GM23338 (cell line): ENCODE measurements around the gene NXPH4.

Source experiments
- CREB1 ChIP-seq: fragments of 250-450 bp; sonication (Bioruptor Pico); IDR thresholded peaks from 2 replicates; pipeline ENCODE4 v1.5.0; 2020; ENCODE audit warnings: low read depth, mild to moderate bottlenecking, moderate library complexity
- EZH2 ChIP-seq: fragments of 200-600 bp; sonication (generic); IDR thresholded peaks from one replicate; pipeline ENCODE4 v1.8.0; 2017; ENCODE audit warnings: antibody characterized with exemption, mild to moderate bottlenecking, low read depth; ENCODE audit not compliant: unreplicated experiment
- EZH2phosphoT487 ChIP-seq: fragments of 200-600 bp; sonication (generic); IDR thresholded peaks from one replicate; pipeline ENCODE4 v1.8.1; 2018; ENCODE audit warnings: antibody characterized with exemption; ENCODE audit not compliant: unreplicated experiment
- JUNB ChIP-seq: IDR thresholded peaks from one replicate; pipeline ENCODE4 v1.6.1; 2016; ENCODE audit warnings: antibody characterized with exemption; ENCODE audit not compliant: unreplicated experiment
- NANOG ChIP-seq: IDR thresholded peaks from 2 replicates; pipeline ENCODE4 v1.6.1; 2016; ENCODE audit warnings: antibody characterized with exemption, borderline replicate concordance
- POLR2AphosphoS5 ChIP-seq: IDR thresholded peaks from 2 replicates; pipeline ENCODE4 v1.6.1; 2016; ENCODE audit warnings: antibody characterized with exemption, low read depth
- STAT1 ChIP-seq: IDR thresholded peaks from one replicate; pipeline ENCODE4 v1.6.1; 2016; ENCODE audit warnings: antibody characterized with exemption; ENCODE audit not compliant: unreplicated experiment
- ZNF114 ChIP-seq: fragments of 250-450 bp; sonication (Bioruptor Pico); IDR thresholded peaks from 2 replicates; pipeline ENCODE4 v1.5.0; 2020; ENCODE audit warnings: mild to moderate bottlenecking, moderate library complexity
- ZNF331 ChIP-seq: fragments of 250-450 bp; sonication (Bioruptor Pico); IDR thresholded peaks from 2 replicates; pipeline ENCODE4 v1.5.0; 2020; ENCODE audit warnings: low read depth, mild to moderate bottlenecking, moderate library complexity
- TF ChIP-seq, protein P1 (sequence below), 2 experiments: fragments of 200-600 bp in 1 of 2; sonication (generic) in 1 of 2; conservative IDR thresholded peaks; 2 replicates each; pipeline versions ENCODE4 v1.5.1 to v1.6.1; 2016 to 2017; ENCODE audit warnings: antibody characterized with exemption in 2 of 2, low read depth in 2 of 2, mild to moderate bottlenecking in 2 of 2, moderate library complexity in 1 of 2
- TF ChIP-seq, protein P2 (sequence below): IDR thresholded peaks from one replicate; pipeline ENCODE4 v1.6.1; 2018; ENCODE audit warnings: antibody characterized with exemption; ENCODE audit not compliant: unreplicated experiment
- TF ChIP-seq, protein P3 (sequence below): fragments of 250-450 bp; sonication (Bioruptor Pico); IDR thresholded peaks from 2 replicates; pipeline ENCODE4 v1.5.0; 2020; ENCODE audit warnings: mild to moderate bottlenecking, moderate library complexity
- TF ChIP-seq, protein P4 (sequence below): IDR thresholded peaks from 2 replicates; pipeline ENCODE4 v1.6.1; 2016; ENCODE audit warnings: antibody characterized with exemption

DNA sequence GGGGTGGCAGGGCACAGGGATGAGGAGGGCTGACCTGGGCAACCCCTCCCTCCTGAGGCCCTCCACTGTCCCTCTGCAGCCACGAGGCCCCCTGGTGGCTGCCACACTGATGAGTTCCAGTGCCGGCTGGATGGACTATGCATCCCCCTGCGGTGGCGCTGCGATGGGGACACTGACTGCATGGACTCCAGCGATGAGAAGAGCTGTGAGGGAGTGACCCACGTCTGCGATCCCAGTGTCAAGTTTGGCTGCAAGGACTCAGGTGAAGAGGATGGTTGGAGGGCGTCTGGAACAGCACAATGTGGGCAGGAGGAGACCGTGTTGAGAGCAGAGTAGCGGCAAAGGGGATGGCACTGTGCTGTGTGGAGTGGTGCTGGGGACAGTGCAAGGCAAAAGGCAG, 43.5 kb upstream of the NXPH4 start:
- TF ChIP-seq, protein P1, sequence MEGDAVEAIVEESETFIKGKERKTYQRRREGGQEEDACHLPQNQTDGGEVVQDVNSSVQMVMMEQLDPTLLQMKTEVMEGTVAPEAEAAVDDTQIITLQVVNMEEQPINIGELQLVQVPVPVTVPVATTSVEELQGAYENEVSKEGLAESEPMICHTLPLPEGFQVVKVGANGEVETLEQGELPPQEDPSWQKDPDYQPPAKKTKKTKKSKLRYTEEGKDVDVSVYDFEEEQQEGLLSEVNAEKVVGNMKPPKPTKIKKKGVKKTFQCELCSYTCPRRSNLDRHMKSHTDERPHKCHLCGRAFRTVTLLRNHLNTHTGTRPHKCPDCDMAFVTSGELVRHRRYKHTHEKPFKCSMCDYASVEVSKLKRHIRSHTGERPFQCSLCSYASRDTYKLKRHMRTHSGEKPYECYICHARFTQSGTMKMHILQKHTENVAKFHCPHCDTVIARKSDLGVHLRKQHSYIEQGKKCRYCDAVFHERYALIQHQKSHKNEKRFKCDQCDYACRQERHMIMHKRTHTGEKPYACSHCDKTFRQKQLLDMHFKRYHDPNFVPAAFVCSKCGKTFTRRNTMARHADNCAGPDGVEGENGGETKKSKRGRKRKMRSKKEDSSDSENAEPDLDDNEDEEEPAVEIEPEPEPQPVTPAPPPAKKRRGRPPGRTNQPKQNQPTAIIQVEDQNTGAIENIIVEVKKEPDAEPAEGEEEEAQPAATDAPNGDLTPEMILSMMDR (conservative IDR thresholded peaks at IDR 0.05; ENCODE audit: low read depth in 2 of 2) = peak; percentile 73 to 90
- TF ChIP-seq EZH2phosphoT487 (no peak), ZNF114 (no peak), EZH2 (no peak), CREB1 (no peak), POLR2AphosphoS5 (no peak), STAT1 (no peak), JUNB (no peak), NANOG (no peak), ZNF331 (CRISPR knock-in tag) (no peak)
- TF ChIP-seq, protein P2, sequence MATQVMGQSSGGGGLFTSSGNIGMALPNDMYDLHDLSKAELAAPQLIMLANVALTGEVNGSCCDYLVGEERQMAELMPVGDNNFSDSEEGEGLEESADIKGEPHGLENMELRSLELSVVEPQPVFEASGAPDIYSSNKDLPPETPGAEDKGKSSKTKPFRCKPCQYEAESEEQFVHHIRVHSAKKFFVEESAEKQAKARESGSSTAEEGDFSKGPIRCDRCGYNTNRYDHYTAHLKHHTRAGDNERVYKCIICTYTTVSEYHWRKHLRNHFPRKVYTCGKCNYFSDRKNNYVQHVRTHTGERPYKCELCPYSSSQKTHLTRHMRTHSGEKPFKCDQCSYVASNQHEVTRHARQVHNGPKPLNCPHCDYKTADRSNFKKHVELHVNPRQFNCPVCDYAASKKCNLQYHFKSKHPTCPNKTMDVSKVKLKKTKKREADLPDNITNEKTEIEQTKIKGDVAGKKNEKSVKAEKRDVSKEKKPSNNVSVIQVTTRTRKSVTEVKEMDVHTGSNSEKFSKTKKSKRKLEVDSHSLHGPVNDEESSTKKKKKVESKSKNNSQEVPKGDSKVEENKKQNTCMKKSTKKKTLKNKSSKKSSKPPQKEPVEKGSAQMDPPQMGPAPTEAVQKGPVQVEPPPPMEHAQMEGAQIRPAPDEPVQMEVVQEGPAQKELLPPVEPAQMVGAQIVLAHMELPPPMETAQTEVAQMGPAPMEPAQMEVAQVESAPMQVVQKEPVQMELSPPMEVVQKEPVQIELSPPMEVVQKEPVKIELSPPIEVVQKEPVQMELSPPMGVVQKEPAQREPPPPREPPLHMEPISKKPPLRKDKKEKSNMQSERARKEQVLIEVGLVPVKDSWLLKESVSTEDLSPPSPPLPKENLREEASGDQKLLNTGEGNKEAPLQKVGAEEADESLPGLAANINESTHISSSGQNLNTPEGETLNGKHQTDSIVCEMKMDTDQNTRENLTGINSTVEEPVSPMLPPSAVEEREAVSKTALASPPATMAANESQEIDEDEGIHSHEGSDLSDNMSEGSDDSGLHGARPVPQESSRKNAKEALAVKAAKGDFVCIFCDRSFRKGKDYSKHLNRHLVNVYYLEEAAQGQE = no peak
- TF ChIP-seq, protein P3, sequence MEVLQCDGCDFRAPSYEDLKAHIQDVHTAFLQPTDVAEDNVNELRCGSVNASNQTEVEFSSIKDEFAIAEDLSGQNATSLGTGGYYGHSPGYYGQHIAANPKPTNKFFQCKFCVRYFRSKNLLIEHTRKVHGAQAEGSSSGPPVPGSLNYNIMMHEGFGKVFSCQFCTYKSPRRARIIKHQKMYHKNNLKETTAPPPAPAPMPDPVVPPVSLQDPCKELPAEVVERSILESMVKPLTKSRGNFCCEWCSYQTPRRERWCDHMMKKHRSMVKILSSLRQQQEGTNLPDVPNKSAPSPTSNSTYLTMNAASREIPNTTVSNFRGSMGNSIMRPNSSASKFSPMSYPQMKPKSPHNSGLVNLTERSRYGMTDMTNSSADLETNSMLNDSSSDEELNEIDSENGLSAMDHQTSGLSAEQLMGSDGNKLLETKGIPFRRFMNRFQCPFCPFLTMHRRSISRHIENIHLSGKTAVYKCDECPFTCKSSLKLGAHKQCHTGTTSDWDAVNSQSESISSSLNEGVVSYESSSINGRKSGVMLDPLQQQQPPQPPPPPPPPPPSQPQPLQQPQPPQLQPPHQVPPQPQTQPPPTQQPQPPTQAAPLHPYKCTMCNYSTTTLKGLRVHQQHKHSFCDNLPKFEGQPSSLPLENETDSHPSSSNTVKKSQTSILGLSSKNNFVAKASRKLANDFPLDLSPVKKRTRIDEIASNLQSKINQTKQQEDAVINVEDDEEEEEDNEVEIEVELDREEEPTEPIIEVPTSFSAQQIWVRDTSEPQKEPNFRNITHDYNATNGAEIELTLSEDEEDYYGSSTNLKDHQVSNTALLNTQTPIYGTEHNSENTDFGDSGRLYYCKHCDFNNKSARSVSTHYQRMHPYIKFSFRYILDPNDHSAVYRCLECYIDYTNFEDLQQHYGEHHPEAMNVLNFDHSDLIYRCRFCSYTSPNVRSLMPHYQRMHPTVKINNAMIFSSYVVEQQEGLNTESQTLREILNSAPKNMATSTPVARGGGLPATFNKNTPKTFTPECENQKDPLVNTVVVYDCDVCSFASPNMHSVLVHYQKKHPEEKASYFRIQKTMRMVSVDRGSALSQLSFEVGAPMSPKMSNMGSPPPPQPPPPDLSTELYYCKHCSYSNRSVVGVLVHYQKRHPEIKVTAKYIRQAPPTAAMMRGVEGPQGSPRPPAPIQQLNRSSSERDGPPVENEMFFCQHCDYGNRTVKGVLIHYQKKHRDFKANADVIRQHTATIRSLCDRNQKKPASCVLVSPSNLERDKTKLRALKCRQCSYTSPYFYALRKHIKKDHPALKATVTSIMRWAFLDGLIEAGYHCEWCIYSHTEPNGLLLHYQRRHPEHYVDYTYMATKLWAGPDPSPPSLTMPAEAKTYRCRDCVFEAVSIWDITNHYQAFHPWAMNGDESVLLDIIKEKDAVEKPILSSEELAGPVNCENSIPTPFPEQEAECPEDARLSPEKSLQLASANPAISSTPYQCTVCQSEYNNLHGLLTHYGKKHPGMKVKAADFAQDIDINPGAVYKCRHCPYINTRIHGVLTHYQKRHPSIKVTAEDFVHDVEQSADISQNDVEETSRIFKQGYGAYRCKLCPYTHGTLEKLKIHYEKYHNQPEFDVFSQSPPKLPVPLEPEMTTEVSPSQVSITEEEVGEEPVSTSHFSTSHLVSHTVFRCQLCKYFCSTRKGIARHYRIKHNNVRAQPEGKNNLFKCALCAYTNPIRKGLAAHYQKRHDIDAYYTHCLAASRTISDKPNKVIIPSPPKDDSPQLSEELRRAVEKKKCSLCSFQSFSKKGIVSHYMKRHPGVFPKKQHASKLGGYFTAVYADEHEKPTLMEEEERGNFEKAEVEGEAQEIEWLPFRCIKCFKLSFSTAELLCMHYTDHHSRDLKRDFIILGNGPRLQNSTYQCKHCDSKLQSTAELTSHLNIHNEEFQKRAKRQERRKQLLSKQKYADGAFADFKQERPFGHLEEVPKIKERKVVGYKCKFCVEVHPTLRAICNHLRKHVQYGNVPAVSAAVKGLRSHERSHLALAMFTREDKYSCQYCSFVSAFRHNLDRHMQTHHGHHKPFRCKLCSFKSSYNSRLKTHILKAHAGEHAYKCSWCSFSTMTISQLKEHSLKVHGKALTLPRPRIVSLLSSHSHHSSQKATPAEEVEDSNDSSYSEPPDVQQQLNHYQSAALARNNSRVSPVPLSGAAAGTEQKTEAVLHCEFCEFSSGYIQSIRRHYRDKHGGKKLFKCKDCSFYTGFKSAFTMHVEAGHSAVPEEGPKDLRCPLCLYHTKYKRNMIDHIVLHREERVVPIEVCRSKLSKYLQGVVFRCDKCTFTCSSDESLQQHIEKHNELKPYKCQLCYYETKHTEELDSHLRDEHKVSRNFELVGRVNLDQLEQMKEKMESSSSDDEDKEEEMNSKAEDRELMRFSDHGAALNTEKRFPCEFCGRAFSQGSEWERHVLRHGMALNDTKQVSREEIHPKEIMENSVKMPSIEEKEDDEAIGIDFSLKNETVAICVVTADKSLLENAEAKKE = no peak
- TF ChIP-seq, protein P4, sequence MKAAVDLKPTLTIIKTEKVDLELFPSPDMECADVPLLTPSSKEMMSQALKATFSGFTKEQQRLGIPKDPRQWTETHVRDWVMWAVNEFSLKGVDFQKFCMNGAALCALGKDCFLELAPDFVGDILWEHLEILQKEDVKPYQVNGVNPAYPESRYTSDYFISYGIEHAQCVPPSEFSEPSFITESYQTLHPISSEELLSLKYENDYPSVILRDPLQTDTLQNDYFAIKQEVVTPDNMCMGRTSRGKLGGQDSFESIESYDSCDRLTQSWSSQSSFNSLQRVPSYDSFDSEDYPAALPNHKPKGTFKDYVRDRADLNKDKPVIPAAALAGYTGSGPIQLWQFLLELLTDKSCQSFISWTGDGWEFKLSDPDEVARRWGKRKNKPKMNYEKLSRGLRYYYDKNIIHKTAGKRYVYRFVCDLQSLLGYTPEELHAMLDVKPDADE = no peak
